Testis (tissue), 2 donors: Measurements from ENCODE around the gene MYBPH.

ENCODE experiments used
- POLR2A ChIP-seq: fragments of 450-650 bp; IDR thresholded peaks from one replicate; pipeline ENCODE4 v1.6.1; 2017; ENCODE audit warnings: antibody characterized with exemption, mild to moderate bottlenecking, moderate library complexity
- TF ChIP-seq, protein P1 (sequence below), 3 experiments: fragments of 450-650 bp in 2 of 3; fragments of 200-600 bp in 1 of 3; sonication (generic) in 1 of 3; IDR thresholded peaks; one replicate each; pipeline ENCODE4 v1.5.1; 2016 to 2019; ENCODE audit warnings: antibody characterized with exemption in 3 of 3, mild to moderate bottlenecking in 2 of 3, moderate library complexity in 1 of 3

DNA sequence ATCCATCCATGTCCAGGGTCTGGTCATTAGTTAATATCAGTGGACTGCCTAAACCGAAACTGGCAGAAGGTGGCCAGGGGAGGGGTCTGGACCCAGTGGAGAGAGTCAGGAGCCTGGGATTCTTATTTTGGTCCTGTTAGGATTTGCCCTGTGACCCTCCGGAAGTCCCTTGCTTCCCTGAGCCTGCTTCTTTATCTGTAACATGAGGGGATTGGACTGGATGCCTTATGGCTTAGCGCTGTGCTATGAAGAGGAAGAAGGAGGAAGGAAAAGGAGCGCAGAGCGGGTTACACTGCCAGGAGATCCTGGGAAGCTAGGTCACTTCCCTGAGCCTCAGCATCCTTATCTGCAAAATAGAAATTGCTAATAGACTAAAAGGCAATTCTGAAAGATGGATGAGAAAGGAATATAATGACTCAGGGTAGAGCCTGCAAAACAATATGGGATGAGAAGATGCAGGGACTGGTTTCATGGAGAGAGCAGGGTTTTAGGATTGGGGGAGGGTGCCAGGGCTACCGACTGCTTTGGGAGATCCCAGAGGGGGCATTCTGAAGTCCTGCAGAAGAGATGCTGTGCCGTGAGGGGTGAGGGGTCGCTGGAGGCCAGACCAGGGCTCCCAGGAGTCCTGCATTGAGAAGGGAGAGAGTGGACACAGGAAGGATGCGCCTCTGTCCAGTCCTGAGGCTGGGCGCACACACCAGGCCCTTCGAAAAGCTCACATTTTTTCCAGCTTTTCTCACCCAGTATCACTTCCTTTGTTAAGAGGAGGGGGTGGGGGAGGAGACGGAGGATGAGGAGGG lies 48.6 kb downstream of the MYBPH start:
- TF ChIP-seq, protein P1, sequence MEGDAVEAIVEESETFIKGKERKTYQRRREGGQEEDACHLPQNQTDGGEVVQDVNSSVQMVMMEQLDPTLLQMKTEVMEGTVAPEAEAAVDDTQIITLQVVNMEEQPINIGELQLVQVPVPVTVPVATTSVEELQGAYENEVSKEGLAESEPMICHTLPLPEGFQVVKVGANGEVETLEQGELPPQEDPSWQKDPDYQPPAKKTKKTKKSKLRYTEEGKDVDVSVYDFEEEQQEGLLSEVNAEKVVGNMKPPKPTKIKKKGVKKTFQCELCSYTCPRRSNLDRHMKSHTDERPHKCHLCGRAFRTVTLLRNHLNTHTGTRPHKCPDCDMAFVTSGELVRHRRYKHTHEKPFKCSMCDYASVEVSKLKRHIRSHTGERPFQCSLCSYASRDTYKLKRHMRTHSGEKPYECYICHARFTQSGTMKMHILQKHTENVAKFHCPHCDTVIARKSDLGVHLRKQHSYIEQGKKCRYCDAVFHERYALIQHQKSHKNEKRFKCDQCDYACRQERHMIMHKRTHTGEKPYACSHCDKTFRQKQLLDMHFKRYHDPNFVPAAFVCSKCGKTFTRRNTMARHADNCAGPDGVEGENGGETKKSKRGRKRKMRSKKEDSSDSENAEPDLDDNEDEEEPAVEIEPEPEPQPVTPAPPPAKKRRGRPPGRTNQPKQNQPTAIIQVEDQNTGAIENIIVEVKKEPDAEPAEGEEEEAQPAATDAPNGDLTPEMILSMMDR (IDR thresholded peaks at IDR 0.05): no peak
- no peak for TF ChIP-seq POLR2A
